ENCODE measurements around the gene LARGE2. TPM values are rescaled to one million over a fixed set of nuclear protein-coding genes. Genes with fewer than 3 reads are reported as not detected.

Gene LARGE2
- total RNA-seq, 1 donor from 2014 or later = 39.4 TPM

GRCh38 chr11:45964911-45965389 is 42.5 kb downstream of the LARGE2 start:
- Mint-ChIP-seq H3K9me3 (ENCODE audit: low read depth) (peaks cover 4% of the 10 kb centered on the region), H3K4me1 (ENCODE audit: low read depth) (no peaks in the 10 kb centered on the region), H3K4me3 (ENCODE audit: low read depth) (no peak overlapping the region), H3K36me3 (ENCODE audit: insufficient read depth) (peaks cover 16% of the 10 kb centered on the region), H3K27me3 (no peaks in the 10 kb centered on the region), H3K27ac (no peak overlapping the region)
- peak; percentile 27 for DNase-seq (ENCODE audit: low spot score, unreplicated experiment)
- TF ChIP-seq CTCF (IDR thresholded peaks at IDR 0.05; ENCODE audit: unreplicated experiment) = peak; percentile 91

GRCh38 chr11:45967506-45967905 is 45.0 kb downstream of the LARGE2 start:
- Mint-ChIP-seq H3K36me3 (ENCODE audit: insufficient read depth) (peaks cover 10% of the 10 kb centered on the region), H3K4me1 (ENCODE audit: low read depth) (no peaks in the 10 kb centered on the region), H3K27ac (no peak overlapping the region), H3K27me3 (no peaks in the 10 kb centered on the region), H3K9me3 (ENCODE audit: low read depth) (no peaks in the 10 kb centered on the region), H3K4me3 (ENCODE audit: low read depth) (no peak overlapping the region)
- DNase-seq (ENCODE audit: low spot score, unreplicated experiment) = no peak
- no peak for TF ChIP-seq CTCF (IDR thresholded peaks at IDR 0.05; ENCODE audit: unreplicated experiment)

DNA sequence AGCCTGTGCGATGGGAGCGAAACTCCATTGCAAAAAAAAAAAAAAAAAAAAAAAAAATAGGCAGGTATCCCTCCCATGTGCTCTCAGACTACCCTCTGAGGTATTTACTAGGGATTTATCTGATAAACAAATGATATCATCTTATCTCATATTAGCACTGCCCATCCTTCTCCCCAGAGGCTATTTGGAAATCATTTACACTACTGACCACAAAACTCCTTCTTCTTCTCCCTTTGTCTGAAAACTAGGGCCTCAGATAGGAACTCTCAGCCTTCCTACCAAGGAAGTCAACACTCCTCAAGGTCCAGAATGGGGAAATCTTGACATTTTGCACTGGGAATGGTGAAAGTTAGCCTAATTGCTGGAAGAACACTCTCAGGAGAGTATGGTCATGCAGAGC is 46.4 kb downstream of the LARGE2 start:
- Mint-ChIP-seq H3K4me3 (ENCODE audit: low read depth) (no peak overlapping the region), H3K36me3 (ENCODE audit: insufficient read depth) (peaks cover 10% of the 10 kb centered on the region), H3K27ac (no peak overlapping the region), H3K4me1 (ENCODE audit: low read depth) (no peaks in the 10 kb centered on the region), H3K9me3 (ENCODE audit: low read depth) (no peaks in the 10 kb centered on the region), H3K27me3 (no peaks in the 10 kb centered on the region)
- DNase-seq (ENCODE audit: low spot score, unreplicated experiment) = no peak
- no peak for TF ChIP-seq CTCF (IDR thresholded peaks at IDR 0.05; ENCODE audit: unreplicated experiment)

DNA sequence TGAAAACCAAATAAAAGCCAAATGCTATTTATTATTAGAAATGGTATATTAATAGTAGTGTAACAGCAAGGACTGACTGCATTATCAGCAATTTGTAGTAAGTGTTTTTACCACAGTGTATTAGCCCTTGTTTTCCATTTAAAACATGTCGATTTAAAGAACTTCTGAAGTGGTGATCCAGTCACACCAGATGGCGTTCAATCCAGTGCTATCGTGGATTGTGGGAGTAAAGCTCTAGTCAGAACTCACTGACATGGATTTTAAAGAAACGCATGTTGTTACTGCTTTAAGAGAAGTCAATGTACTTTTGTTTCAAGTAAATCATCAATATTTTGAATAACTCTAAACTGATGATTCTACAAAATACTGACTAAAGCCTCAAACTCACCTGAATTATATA is 51.1 kb downstream of the LARGE2 start:
- Mint-ChIP-seq H3K36me3 (ENCODE audit: insufficient read depth) (peaks cover 9% of the 10 kb centered on the region), H3K9me3 (ENCODE audit: low read depth) (no peaks in the 10 kb centered on the region), H3K4me1 (ENCODE audit: low read depth) (no peaks in the 10 kb centered on the region), H3K27me3 (no peaks in the 10 kb centered on the region), H3K27ac (no peak overlapping the region), H3K4me3 (ENCODE audit: low read depth) (no peak overlapping the region)
- DNase-seq (ENCODE audit: low spot score, unreplicated experiment) = no peak
- no peak for TF ChIP-seq CTCF (IDR thresholded peaks at IDR 0.05; ENCODE audit: unreplicated experiment)

DNA sequence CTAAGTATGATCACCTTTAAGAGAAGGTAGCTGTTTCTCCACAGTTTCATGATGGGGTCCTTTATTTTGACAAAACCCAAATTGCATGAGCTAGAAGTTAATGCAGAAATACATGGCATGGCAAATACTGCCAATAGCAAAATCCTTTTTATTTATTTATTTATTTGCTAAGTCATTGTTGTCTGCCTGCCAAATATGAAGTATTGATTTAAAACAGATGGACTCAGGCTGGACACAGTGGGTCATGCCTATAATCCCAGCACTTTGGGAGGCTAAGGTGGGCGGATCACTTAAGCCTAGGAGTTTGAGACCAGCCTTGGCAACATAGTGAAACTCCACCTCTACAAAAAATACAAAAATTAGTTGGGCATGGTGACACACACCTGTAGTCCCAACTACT is 52.4 kb downstream of the LARGE2 start:
- no peaks in the 10 kb centered on the region for H3K4me1 Mint-ChIP-seq (ENCODE audit: low read depth)

More for the DNA sequence above, 52.4 kb downstream of the LARGE2 start:
- H3K9me3 Mint-ChIP-seq (ENCODE audit: low read depth) = no peaks in the 10 kb centered on the region
- H3K27me3 Mint-ChIP-seq = no peaks in the 10 kb centered on the region
- peaks cover 8% of the 10 kb centered on the region for H3K36me3 Mint-ChIP-seq (ENCODE audit: insufficient read depth)
- H3K27ac Mint-ChIP-seq = no peak overlapping the region
- DNase-seq (ENCODE audit: low spot score, unreplicated experiment) = no peak
- no peak for TF ChIP-seq CTCF (IDR thresholded peaks at IDR 0.05; ENCODE audit: unreplicated experiment)
- no peak overlapping the region for H3K4me3 Mint-ChIP-seq (ENCODE audit: low read depth)

Other genes starting within 250 kb of the LARGE2 start
- gene SLC35C1, start 117.5 kb upstream of the LARGE2 start, total RNA-seq = 12.8 and 14.0 TPM in 2 replicates
- 34.1 and 34.8 TPM in 2 replicates for gene CRY2, start 75.2 kb upstream of the LARGE2 start, total RNA-seq
- gene MAPK8IP1, start 37.0 kb upstream of the LARGE2 start, total RNA-seq = 43.0 and 48.1 TPM in 2 replicates
- 2.8 and 3.7 TPM in 2 replicates for gene FREY1, start 15.4 kb upstream of the LARGE2 start, total RNA-seq
- gene PEX16, start 4.8 kb upstream of the LARGE2 start, total RNA-seq = 28.0 and 34.6 TPM in 2 replicates
- 65.5 and 70.1 TPM in 2 replicates for gene PHF21A, start 198.8 kb downstream of the LARGE2 start, total RNA-seq

Data from progenitor cell of endocrine pancreas (in vitro differentiated cells).